ENCODE data around the gene CELF6.

Gene CELF6

GRCh38 chr15:72341361-72341760 is 21.4 kb upstream of the CELF6 start:
- peak; percentile 15 for TF ChIP-seq CTCF (IDR thresholded peaks at IDR 0.05; ENCODE audit: low read depth, low read length, missing control alignments)
- H3K4me3 ChIP-seq (replicated peaks; ENCODE audit: low read depth, low read length) = no peak overlapping the region
- DNase-seq (ENCODE audit: extremely low read depth, low read depth) = no peak

GRCh38 chr15:72340366-72340765 is 20.4 kb upstream of the CELF6 start:
- DNase-seq (ENCODE audit: extremely low read depth, low read depth) = no peak
- no peak overlapping the region for H3K4me3 ChIP-seq (replicated peaks; ENCODE audit: low read depth, low read length)
- TF ChIP-seq CTCF (IDR thresholded peaks at IDR 0.05; ENCODE audit: low read depth, low read length, missing control alignments) = no peak

- H3K4me3 ChIP-seq (replicated peaks; ENCODE audit: low read depth, low read length) = no peak overlapping the region
- peak; percentile 92 for DNase-seq (ENCODE audit: extremely low read depth, low read depth)
- TF ChIP-seq CTCF (IDR thresholded peaks at IDR 0.05; ENCODE audit: low read depth, low read length, missing control alignments) = no peak
Observed at GRCh38 chr15:72339777-72340177, 19.8 kb upstream of the CELF6 start.

GRCh38 chr15:72338617-72339321 is 18.8 kb upstream of the CELF6 start:
- H3K4me3 ChIP-seq (replicated peaks; ENCODE audit: low read depth, low read length) = no peak overlapping the region
- no peak for TF ChIP-seq CTCF (IDR thresholded peaks at IDR 0.05; ENCODE audit: low read depth, low read length, missing control alignments)
- DNase-seq (ENCODE audit: extremely low read depth, low read depth) = no peak

DNA sequence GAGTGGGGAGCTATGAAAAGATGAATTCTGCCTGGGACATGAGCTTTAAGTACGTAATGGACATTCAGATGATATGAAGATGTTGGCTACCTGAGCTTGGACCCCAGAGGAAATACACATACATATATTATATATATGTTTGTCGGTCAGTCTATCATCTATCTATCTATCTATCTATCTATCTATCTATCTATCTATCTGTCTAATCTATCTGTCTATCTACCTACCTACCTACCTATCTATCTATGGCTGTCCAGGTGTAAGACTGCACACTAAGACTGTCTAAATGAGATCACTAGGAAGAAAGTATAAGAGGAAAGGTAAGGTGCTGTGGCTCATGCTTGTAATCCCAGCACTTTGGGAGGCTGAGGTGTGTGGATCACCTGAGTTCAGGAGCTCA is 18.2 kb upstream of the CELF6 start:
- DNase-seq (ENCODE audit: extremely low read depth, low read depth) = no peak
- no peak overlapping the region for H3K4me3 ChIP-seq (replicated peaks; ENCODE audit: low read depth, low read length)
- TF ChIP-seq CTCF (IDR thresholded peaks at IDR 0.05; ENCODE audit: low read depth, low read length, missing control alignments) = no peak

- no peak for DNase-seq (ENCODE audit: extremely low read depth, low read depth)
- no peak overlapping the region for H3K4me3 ChIP-seq (replicated peaks; ENCODE audit: low read depth, low read length)
- TF ChIP-seq CTCF (IDR thresholded peaks at IDR 0.05; ENCODE audit: low read depth, low read length, missing control alignments) = no peak
Observed at GRCh38 chr15:72334842-72335241, 14.9 kb upstream of the CELF6 start.

DNA sequence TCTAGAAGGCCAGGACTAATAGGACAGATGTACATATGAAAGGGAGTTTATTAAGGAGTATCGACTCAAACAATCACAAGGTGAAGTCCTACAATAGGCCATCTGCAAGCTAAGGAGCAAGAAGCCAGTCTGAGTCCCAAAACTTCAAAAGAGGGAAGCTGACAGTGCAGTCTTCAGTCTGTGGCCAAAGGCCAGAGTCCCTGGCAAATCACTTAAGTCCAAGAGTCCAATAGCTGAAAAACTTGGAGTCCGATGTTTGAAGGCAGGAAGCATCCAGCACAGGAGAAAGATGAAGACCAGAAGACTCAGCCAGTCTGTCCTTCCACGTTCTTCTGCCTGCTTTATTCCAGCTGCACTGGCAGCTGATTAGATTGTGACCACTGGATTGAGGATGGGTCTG is 11.1 kb upstream of the CELF6 start:
- no peak for DNase-seq (ENCODE audit: extremely low read depth, low read depth)
- no peak for TF ChIP-seq CTCF (IDR thresholded peaks at IDR 0.05; ENCODE audit: low read depth, low read length, missing control alignments)

More for the DNA sequence above, 11.1 kb upstream of the CELF6 start:
- H3K4me3 ChIP-seq (replicated peaks; ENCODE audit: low read depth, low read length) = no peak overlapping the region

Measured in HFF-Myc (cell line).